GM19043 (cell line): ENCODE data around the gene ST14.

Source experiments
- ATAC-seq: cut with Tn5 transposase; IDR thresholded peaks from one replicate; pipeline ENCODE4 v1.9.1; 2021; ENCODE audit warnings: low read depth; ENCODE audit not compliant: unreplicated experiment

The ST14 gene

DNA sequence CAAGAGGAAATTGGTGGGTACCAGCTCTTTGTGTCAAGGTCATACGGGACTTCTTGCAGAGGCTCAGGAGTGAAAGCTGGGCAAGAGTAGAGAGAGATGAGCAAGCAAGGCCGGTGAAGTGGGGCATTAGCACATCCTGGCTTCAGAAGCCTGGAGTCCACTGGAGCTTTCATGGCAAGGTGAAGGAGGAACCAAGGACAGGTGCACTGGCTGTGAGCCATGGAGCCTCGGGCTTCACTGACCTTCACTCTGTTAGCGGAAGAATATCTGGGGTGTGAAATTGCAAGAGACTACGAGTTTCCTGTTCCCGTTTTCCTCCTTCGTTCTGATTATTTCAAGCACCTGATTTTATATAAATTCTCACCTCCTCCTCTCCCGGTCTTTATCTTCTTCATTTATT is 25.9 kb upstream of the ST14 start:
- no peak for ATAC-seq

DNA sequence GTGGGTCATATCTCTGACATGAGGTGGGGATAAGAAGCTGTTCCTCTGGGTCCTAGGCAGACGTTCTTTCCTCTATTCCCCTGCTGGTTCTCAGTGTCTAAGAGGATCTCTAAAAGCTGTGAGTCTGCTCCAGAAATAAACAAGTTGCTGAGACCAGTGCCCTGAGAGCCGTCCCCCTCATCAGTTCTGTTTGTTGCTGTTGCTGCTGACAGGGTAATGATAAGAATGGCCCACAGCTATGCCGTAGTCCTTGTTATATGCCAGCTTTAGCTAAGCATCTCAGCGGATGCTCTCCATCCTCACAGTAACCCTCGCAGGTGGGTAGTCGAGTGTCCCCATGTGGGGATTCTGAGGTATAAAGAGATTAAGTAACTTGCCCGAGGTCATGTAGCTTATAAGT is 23.5 kb upstream of the ST14 start:
- ATAC-seq: no peak

DNA sequence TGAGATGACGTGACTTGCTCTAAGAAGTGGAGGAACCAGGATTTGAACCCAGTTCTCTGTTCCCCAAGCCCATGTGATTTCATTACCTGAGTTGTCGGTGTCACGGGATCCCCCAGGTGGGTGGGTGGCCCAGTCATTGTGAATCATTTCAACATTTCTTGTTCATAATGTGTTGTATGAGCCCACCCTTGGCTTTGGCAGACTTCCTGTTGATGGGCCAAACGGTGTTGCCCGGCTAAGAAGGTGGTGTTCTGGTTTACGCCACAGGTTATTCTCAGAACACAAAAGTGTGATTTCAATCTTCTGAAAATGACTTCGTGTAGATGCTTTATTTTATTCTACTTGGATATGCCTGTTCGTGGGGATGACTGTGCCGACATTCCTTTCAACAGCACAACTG is 21.6 kb upstream of the ST14 start:
- ATAC-seq: no peak

DNA sequence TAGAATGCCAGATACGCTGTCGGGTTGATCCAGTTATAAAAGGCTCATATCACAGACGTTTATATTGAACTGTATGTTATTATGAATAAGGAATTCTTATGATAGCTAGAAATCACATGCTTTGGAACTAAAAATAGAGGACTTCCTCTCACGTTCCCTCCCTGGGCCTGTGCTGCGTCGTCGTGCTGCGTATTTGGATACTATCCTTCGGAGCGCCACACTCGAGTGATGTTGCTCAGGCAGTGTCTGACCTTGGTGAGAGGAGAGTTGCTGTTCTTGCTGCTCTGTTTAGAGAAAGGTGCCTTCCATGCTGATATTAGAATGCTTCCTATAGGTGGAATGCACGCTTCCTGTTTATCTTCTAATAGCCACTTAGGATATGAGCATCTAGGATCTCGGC is 20.2 kb upstream of the ST14 start:
- ATAC-seq: no peak

DNA sequence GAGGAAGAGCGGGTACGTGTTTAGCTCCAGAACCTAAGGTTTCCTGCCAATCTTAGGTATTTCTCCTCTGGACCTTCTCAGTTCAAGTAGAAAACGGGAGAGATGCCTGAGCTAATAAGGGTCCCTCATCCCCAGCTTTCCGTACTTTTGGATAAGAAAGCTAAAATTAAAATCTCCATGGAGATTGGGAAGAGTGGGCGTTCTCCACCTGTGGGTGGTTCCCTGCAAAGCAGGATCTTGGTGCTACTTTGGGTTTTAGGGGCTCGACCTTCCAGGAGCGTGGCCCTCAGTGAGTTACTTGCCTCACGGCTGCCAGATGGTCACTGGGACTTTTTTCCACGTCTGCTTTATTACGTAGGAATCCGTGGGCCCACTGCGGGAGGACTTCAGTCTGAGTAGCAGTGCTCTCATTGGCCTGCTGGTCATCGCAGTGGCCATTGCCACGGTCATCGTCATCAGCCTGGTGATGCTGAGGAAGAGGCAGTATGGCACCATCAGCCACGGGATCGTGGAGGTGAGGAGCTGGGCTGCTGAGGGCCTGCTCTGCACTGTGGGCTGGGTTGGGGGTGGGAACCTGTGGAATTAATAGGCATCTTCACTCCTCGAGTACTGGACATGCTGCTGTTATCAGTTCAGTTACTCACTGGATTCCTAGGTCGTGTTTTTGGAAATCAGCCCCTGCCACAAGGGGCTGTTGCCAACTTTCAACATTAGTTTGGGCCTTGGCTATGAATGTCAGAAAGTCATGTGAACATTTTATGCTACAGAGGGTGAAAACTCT is 17.8 kb upstream of the ST14 start:
- ATAC-seq: no peak

DNA sequence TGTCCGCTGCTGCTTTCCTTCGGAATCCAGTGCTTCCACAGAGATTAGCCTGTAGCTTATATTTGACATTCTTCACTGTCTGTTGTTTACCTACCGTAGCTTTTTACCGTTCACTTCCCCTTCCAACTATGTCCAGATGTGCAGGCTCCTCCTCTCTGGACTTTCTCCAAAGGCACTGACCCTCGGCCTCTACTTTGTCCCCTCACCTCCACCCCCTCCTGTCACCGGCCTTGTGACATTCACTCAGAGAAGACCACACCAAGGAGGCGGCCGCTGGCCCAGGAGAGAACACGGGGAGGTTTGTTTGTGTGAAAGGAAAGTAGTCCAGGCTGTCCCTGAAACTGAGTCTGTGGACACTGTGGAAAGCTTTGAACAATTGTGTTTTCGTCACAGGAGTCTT is 15.4 kb upstream of the ST14 start:
- ATAC-seq: no peak

DNA sequence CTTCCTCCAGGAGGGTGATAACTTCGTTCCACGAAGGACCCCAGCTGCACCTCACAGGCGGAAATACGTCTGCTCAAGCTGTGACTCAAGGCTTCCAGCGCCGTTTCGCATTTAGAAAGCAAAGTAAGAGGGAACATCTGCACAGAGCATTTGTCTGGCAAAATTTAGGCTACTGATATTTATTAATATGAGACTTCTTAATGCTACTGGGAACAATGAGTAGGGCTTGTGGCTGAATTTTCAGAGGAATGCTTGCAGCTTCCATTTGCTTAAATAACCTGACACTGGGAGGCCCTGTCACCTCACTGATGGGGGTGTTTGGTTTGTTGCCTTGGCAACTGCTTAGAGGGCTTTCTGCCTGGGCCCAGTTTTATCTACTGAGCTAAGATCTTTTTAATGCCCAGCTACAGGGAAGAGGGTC is 14.7 kb upstream of the ST14 start:
- ATAC-seq: no peak

DNA sequence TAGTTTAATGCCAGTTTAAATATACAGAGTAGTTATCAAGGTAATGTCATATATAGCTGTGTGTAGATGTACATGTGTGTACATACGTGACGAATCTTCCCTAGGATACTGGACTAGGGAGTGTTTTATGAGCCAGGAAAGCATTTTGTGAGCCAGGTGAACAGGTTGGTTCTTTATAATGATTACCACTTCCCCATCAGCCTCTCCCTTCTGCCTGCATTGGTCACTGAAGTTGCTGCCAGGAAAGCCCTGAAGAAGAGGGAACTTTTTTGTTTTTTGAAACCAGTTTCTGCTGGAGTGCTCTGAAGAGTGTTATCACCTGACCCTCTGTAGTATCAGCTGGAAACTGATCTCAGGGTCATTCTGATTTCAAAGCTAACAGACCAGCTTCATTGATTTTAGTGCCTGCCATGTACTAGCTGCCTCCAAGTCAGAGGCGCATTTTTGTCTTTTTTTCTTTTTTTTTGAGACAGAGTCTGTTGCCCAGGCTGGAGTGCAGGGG is 14.2 kb upstream of the ST14 start:
- ATAC-seq: no peak

DNA sequence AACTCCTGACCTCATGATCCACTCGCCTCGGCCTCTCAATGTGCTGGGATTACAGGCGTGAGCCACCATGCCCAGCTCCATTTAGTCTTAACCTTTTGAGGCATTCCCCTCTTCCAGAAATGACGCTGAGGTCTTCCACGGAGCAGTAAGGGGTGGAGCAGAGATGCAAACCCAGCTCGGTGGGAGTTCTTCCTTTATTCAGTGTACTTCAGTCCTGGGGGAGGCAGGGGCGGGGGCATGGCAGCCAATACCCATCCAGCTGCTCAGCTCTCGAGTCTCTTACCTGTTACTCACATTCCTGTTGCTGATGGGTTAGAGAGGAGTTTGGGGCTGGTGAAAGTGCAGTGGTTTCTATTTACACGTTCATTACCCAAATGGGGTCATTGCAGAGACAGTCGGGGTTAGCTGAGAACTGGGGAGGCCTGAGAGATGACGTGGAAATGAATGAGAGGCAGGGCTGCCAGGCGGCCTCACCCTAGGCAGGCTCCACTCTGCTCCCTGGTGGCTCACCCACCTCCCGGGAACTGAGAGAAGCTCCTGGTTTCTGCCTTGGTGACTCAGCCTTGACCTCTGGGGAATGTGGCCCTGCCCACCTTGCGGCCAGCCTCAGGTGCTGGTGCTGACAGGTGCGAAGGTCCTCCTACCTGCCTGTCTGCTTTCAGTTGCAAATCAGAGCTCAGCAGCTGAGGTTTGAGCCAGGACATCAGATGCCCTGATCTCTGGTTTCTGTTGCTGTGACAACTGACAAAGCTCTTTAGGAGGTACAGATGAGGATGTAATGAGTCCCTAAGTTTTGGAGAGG is 13.4 kb upstream of the ST14 start:
- no peak for ATAC-seq

DNA sequence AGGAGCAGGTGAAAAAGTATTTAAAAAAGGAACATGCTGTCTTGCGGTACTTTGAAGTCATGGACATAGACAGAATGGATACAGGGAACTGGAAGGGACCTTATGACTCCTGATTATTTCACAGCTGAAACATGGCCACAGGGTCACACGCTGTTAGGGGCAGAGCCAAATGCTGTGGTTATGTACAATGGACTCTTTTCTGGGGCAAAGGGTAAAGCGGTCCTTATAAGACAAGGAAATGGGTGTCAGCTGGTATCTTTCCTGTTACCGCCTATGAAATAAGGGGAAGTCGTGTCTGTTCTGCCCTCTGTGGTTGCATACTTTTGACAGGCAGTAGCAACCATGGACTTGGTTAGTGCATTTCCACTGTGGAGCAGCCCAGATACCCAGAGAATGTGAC is 12.8 kb upstream of the ST14 start:
- ATAC-seq: no peak

DNA sequence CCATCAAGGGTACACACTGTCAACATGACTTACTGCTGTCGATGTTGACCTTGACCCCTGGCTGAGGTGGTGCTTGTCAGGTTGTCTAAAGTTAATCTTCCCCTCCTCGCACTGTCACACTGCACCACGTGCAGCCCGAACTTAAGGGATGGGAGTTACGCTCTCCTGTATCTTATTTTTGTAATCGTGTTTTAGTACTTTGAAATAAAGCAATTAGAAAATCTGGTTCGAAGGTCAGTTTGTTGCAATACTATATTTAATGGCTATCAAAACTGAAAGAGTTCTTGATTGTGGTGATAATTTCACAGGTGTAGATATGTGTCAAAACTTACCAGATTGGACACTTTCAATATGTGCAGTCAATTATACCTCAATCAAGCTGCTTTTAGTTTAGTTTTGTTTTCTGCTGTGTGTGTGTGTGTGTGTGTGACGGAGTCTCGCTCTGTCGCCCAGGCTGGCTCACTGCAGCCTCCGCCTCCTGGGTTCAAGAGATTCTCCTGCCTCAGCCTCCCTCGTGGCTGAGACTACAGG is 10.7 kb upstream of the ST14 start:
- ATAC-seq: no peak

DNA sequence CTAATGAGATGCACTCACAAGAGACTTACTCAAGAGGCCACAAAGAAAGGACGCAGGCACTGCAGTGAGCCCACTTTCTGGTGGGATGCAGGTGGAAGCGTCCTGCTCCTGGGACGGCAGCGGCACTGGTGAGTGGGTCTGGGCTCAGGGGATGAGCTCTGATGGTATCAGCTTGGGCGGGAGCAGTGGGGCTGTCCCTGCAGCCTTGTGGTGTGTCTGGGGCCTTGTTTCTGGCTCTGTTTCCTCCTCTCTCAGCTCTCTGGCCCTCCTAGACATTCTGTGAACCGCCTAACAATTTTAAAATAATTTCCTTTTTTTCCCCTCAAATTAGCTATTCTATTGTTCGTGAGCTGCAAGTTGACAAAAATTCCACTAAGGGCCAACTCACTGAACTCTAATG is 8.8 kb upstream of the ST14 start:
- no peak for ATAC-seq

DNA sequence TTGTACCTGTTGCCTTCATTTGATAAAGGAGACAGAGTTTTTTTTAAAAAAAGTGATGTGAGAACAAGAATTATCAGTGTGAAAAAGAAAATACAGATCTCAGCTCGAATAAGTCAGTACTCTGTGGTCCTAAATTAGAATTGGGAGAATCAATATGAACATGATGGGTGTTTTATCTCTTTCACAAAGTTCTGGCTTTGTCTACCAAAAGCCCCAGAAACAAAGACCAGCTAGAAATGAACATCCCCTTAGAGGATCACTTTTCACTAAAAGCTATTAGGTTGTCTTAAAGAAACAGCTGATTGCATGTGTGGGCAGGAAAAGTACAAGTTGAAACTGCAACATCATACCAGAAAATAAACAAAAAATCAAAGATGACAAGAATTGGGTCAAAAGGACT is 8.4 kb upstream of the ST14 start:
- ATAC-seq: no peak

DNA sequence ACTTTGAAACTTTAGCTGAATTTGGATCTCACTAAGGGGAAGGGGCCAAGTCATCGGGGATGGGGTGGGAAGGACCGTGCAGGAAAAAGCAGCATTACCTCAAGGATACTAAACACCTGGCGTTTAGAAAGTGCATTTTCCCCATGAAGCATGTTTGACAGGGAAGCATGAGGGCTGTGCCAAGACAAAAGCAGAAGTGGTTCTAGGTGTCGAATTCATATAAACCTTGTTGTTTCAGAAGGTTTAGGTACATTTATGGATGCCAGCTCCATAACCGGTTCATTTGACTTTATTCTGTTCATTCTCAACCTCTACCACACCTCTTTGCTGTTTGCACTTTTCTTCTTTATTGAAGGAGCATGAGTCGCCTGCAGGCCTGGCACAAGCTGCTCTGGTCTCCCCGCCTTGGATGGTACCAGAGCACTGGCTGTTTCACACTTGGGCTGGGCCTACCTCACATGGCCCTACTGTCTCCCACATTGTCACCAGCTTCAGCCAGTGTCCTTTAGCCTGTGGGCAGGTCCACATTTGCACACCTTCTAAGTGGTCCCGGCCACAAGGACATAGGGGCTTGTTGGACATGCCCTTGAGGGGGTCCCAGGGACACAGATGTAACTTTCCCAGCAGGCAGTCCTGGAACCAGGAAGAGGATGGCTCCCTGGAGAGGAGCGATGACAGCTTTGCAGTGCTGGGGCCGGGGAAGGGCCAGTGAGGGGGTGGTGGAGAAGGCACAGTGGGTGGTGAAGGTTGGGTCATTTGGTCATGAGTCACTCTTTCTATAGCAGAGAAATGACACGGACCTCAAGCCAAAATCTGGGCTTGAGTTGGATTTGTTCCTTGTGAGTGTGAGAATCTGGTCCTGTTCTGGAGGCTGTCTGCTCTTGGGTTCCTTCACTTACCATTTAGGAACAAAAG is 3.2 kb upstream of the ST14 start:
- ATAC-seq: no peak

DNA sequence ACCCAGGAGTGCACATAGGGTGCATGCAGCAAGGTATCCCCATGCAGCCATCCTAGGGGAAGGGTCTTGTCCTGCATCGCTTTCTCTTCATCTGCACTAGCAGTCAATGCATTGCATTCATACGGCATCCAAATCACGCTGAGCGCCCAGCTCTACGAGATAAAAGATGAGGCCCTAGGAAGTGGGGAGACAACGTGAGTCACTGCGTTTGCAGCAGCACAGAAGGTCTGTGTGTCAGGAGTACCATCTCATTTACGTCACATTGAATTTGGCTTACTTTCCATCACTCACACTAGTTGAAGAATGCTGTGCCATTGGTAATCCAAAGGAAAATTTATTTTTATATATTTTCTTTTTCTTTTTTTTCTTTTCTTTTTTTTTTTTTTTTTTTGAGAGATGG is 2.5 kb upstream of the ST14 start:
- no peak for ATAC-seq

DNA sequence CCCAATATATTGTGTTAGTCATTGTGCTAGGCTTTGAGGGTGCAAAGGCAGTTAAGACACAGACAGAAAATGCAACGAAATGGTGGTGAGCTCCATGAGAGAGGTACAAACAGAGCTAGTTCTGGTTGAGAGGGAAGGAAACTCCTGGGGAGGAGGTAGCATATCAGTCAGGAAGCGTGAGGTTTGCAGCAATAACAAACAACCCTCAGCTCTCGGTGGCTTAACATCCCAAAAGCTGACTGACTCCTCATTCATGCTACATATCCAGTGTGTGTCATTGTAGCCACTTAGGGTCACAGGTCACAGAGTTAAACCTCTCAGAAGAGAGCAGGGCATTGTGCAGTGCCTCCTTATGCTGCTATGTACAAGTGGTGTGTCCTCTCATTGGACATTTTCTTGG is 1.7 kb upstream of the ST14 start:
- ATAC-seq: no peak

DNA sequence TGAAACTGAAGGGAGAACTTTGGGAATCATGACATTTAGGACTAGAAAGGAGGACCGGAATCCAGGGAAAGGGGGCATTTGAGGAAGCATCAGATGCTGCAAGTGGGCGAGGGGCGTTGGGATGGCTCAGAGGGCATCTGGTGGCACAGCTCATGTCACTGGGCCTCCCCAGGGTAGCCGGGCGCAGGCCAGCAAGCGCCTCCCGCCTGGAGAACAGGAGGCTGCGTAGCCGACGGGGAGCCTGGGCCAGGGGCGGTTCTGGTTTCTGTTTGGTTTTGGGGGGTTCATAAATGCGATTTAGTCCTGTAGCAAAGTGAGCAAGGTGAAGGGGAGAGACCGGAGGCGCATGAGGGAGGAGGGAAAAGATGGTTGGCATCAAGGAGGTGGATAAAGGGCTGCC is 443 bp upstream of the ST14 start:
- ATAC-seq: no peak

DNA sequence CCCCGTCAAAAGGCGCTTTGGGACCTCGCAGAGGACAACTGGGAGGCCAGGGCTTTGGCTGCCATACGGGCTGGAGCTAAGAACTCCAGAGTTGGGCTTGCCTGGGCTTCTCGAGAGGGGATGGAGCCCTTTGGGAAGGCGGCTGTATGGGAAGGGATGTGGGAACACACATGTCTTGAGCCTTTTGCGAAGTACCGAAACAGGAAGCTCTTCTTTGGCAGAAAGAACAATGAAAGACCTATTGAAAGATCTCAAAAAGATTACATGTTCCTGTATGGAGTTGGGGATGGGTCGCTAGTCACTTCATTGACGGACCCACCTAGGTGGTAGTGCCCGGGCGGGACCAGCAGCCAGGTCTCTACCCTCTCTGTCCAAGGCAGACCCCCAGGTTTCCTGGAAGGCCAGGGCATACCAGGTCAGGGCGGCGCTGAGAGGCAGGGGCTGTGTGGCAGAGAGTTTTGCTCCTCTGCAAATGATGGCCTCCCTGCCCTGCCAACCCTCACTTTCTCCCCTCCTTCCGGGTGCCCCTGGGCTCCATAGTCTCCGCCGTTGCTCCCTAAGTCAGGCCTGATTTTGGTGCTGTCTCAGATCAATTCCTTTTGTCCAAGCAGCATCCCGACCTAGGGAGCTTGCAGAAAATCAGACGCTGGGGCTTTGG is 1.0 kb downstream of the ST14 start:
- ATAC-seq: no peak

DNA sequence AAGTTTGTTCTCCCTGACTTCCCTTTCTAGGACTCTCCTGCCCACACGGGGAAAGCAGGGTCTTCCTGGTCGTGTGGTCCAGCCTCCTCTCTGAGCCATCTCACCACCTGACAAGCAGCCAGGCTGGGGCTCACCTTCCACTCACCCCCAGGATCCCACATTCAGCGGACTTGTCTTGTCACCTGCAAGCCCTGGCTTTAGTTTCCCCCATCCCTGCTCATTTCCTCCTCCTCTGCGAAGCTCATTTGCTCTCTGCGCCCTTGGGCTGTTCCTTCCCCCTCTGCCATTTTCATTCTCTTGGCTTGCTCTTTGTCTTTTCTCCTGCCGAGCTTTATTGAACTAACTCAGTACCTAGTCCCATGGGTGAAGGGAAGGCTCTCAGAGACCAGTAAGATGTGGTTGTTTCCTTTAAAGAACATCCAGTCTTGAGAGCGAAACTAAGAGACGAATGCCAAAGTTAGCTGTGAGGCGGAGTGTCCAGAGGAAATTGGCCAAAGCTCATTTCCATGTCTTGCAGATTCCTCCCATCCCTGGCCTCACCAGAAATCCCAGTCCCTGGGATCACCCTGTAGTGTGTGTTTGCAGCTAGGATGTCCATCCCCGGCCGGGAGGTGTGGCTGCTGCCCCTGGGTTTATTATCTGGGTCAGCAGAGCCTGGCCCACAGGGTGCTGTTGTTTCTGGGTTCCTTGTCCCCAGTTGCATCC is 2.0 kb downstream of the ST14 start:
- ATAC-seq: no peak

DNA sequence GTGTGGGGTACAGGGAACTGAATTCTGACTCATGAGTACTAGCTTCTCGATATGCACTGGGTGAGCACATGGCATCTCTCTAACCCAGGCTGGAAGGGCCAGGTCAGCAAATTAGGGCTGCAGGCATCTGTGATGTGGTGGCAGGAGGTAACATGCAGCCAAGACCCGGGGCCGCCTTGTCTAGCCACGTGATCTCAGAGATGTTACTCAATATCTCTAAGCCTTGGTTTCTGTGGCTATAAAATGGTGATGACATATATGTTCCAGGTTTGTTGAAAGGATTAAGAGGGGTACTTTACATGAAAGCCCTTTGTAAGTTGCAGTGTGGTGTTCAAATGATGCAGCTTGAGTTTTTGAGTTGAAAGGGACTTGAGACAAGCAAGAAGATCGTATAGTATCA is 3.2 kb downstream of the ST14 start:
- no peak for ATAC-seq
